ENCODE measurements around the gene CHRDL2. TPM values are rescaled to one million over a fixed set of nuclear protein-coding genes. Genes with fewer than 3 reads are reported as not detected.

The CHRDL2 gene
- total and polyA plus RNA-seq, 2 of the 13 experiments (the other 11 are each of a cell fraction or from before 2014, with no cell fraction given), result 0.04 TPM; not detected in 1

- H3K4me3 ChIP-seq (replicated peaks in 1 of 3; ENCODE audit: insufficient read depth in 1 of 3, low read depth in 2 of 3, low read length in 3 of 3), result no peak overlapping the region
- CTCF ChIA-PET (ENCODE audit: low intra/inter-chr PET ratio, low total read pairs), result no interaction called here
- H3K79me2 ChIP-seq (ENCODE audit: insufficient read depth, low read length), result no peaks in the 10 kb centered on the region
- H3K27ac ChIP-seq (ENCODE audit: extremely low read length, insufficient read depth, low read length), result no peak overlapping the region
- no peak for FAIRE-seq
- POLR2A ChIA-PET, result interaction anchor here (1.3 kb wide), 1 partner anchor 13 kb away, joined by 5 read pairs; no protein-coding TSS in a partner anchor
- in situ Hi-C loops (cut with HindIII; ENCODE audit: extremely low pct_ligation_motif_present, low pct_unique_long_range_greater_than_20kb), result no loop called here
- no peak overlapping the region for H3K4me2 ChIP-seq (ENCODE audit: low read depth, low read length)
- H3K9ac ChIP-seq (ENCODE audit: insufficient read depth, low read depth, low read length), result no peak overlapping the region
- no peak for DNase-seq (ENCODE audit: low spot score)
- intact Hi-C loops (cut with micrococcal nuclease; ENCODE audit: unreplicated experiment), result no loop called here
- ATAC-seq, result no peak
- H2AFZ ChIP-seq (ENCODE audit: low read length), result no peak overlapping the region
- H3K36me3 ChIP-seq (replicated peaks in 1 of 2; ENCODE audit: control insufficient read depth in 1 of 2, insufficient read depth in 2 of 2, low read length in 2 of 2), result no peaks in the 10 kb centered on the region
- H4K20me1 ChIP-seq (ENCODE audit: insufficient read depth, low read length), result no peaks in the 10 kb centered on the region
- no TSS peak for BruUV-seq (replicated peaks)
- peaks cover 7 to 67% of the 10 kb centered on the region in 2 experiments; a peak in 4 of 5 replicates for H3K27me3 ChIP-seq (ENCODE audit: control insufficient read depth in 1 of 2, insufficient read depth in 2 of 2, low read length in 2 of 2)
- H3K4me1 ChIP-seq (ENCODE audit: insufficient read depth, low read length), result peaks cover 8% of the 10 kb centered on the region; the same call in 1 of the 2 replicates
- no peaks in the 10 kb centered on the region for H3K9me3 ChIP-seq (ENCODE audit: low read length)
- 45% methylated on average over 17 of the region's 17 CpGs for whole genome bisulfite sequencing (ENCODE audit: low lambda C conversion rate)
- TF ChIP-seq AHR (CRISPR knock-in tag; IDR thresholded peaks at IDR 0.05) (no peak), KDM1A (CRISPR knock-in tag; IDR thresholded peaks at IDR 0.05) (no peak), ZFP36L2 (CRISPR knock-in tag; IDR thresholded peaks at IDR 0.05) (no peak), ZFX (CRISPR knock-in tag; IDR thresholded peaks at IDR 0.05; ENCODE audit: low read depth) (no peak), YY1 (IDR thresholded peaks at IDR 0.05; ENCODE audit: insufficient read depth, insufficient replicate concordance, low read depth, low read length) (no peak), ZNF513 (CRISPR knock-in tag; conservative IDR thresholded peaks at IDR 0.05) (no peak), PRDM4 (CRISPR knock-in tag; IDR thresholded peaks at IDR 0.05; ENCODE audit: borderline replicate concordance) (no peak), HNF1B (CRISPR knock-in tag; IDR thresholded peaks at IDR 0.05) (no peak), ATF7 (IDR thresholded peaks at IDR 0.05) (no peak), ATF7 (CRISPR knock-in tag; IDR thresholded peaks at IDR 0.05) (no peak), HNRNPH1 (optimal IDR thresholded peaks at IDR 0.05; ENCODE audit: low read depth, low read length) (no peak), ZNF280D (CRISPR knock-in tag; IDR thresholded peaks at IDR 0.05) (no peak)
Measured at GRCh38 chr11:74720596-74721478, 10.4 kb downstream of the CHRDL2 start.
